Mammary epithelial cell (primary cell): Measurements from ENCODE around the gene ARHGAP30.

Experiments used
- EZH2 ChIP-seq: IDR thresholded peaks from 2 replicates; pipeline ENCODE4 v1.6.1; 2012; ENCODE audit warnings: low read length, inconsistent platforms, borderline replicate concordance
- TF ChIP-seq, protein P1 (sequence below), 2 donors: IDR thresholded peaks in 1 of 2; conservative IDR thresholded peaks in 1 of 2; 2 replicates each; pipeline ENCODE4 v1.5.1; 2011 to 2012; ENCODE audit warnings: inconsistent platforms in 2 of 2, low read length in 2 of 2, mild to moderate bottlenecking in 2 of 2, control low read depth in 1 of 2, low read depth in 1 of 2; ENCODE audit not compliant: insufficient read depth in 1 of 2; ENCODE audit errors: extremely low read depth in 1 of 2

DNA sequence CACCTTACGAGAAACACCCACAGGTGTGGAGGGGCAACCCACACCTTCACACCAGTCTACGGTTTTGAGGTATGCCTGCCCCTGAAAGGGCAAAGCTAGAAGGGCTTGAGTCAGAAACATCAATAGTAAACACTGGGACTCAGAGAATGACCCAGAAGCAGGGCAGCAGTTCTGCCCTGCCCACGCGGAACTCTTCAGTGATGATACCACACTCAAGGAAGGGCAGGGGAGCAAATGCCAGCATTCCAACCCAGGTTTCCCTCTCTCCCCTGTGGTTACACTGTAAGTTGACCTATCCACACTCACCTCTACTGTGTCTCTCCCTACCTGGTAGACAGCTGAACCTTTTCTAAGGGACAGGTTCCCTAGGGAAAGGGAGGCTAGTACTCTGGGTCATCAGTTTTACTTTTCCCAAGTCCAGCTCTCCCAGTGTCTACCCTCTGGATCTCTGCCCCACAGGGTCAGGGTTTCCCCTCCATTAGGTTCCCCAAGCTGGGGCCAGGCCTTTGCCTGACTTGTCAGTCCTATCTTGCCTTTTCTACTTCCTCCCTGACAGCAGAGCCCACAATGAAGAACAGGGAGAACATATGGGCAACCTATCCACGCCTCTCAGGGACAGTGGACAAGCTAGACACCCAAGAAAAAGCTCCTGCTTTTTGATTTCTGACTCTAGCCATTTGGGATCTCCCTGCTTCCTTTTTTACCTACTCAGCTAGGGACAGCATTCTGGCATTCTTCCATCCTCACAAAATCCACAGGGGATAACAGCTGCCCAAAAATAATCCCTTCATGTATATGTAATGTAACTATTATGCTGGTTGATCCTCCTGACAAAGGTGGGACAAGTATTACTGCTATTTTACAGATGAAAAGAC is 51.7 kb downstream of the ARHGAP30 start:
- TF ChIP-seq, protein P1, sequence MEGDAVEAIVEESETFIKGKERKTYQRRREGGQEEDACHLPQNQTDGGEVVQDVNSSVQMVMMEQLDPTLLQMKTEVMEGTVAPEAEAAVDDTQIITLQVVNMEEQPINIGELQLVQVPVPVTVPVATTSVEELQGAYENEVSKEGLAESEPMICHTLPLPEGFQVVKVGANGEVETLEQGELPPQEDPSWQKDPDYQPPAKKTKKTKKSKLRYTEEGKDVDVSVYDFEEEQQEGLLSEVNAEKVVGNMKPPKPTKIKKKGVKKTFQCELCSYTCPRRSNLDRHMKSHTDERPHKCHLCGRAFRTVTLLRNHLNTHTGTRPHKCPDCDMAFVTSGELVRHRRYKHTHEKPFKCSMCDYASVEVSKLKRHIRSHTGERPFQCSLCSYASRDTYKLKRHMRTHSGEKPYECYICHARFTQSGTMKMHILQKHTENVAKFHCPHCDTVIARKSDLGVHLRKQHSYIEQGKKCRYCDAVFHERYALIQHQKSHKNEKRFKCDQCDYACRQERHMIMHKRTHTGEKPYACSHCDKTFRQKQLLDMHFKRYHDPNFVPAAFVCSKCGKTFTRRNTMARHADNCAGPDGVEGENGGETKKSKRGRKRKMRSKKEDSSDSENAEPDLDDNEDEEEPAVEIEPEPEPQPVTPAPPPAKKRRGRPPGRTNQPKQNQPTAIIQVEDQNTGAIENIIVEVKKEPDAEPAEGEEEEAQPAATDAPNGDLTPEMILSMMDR (conservative IDR thresholded peaks at IDR 0.05 in 1 of 2, IDR thresholded peaks at IDR 0.05 in 1 of 2; ENCODE audit: extremely low read depth in 1 of 2, insufficient read depth in 1 of 2, low read depth in 1 of 2, low read length in 2 of 2): no peak
- no peak for TF ChIP-seq EZH2
